ENCODE results near the gene PTH. TPM values are rescaled to one million over a fixed set of nuclear protein-coding genes. Genes with fewer than 3 reads are reported as not detected.
A peak's percentile ranks its signal among the peaks of the same experiment; 100 is the strongest.

PTH gene
- total RNA-seq = not detected

DNA sequence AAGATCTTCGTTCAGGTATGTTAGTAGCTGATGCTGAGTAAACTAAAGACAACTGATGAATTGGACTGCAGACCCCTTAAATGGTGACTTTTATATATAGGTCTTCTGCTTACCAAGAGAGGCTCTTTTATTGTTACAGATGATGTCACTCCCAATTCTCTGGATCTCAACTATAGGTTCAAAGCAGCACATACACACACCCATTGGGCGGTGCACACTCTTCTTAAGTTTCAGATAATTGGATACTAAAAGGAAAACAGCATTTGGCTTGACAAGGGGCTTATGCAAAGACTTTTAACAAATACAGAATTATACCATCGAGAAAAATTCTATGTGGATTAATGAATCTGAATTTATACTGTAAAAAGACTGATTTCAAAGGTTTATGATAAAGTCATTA lies at the start of gene PTH:
Gene PTH, minus strand, starts transcription at position 69 of the 400 bp plus-strand sequence. CDS start 3,142 bp downstream, outside the sequence.
- DNase-seq (ENCODE audit: low spot score) = no peak

- no peak for DNase-seq (ENCODE audit: low spot score)
Measured at GRCh38 chr11:13538044-13538443, 42.2 kb upstream of the PTH start.

GRCh38 chr11:13535819-13536218 lies 40.0 kb upstream of the PTH start:
- DNase-seq (ENCODE audit: low spot score) = no peak

- DNase-seq (ENCODE audit: low spot score) = no peak
Measured at GRCh38 chr11:13534358-13534757, 38.6 kb upstream of the PTH start.

- no peak for DNase-seq (ENCODE audit: low spot score)
Measured at GRCh38 chr11:13525257-13525656, 29.5 kb upstream of the PTH start.

GRCh38 chr11:13503393-13503792 lies 7.6 kb upstream of the PTH start:
- DNase-seq (ENCODE audit: low spot score) = no peak

DNA sequence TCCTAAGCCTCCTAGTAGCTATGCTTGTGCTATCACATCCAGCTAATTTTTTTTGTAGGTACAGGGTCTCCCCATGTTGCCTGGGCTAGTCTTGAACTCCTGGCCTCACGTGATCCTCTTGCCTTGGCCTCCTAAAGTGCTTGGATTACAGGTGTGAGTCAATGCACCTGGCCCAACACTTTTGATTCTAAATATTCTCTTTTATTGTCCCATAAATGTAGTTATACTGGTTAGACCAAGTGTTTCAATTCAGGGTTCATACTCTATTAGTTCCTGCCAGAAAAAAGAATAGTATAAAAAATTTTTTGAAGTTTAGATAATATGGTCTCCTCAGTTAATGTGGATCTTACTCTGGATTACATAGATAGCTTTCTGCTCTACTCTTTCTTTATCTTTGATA lies 6.7 kb upstream of the PTH start:
- no peak for DNase-seq (ENCODE audit: low spot score)

DNA sequence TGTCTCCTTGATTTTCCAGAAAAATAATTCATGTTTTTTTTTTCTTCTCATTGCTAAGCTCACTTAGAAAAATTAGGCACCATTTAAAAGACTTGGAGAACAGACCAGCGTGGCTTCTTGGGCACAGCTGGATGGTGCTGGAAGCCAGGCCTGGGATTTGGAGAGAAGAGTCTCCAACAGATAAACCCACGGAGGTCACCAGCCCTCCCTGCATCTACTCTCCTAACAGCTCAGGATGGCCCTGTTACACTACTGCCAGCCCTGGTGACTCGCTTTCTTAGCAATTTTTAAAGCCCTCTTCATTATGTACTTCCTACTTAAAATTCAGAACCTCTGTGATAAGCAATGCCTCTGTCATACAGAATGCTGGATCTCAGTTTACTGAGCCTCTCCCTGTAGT lies 1.7 kb downstream of the PTH start:
- DNase-seq (ENCODE audit: low spot score) = no peak

- no peak for DNase-seq (ENCODE audit: low spot score)
Measured at GRCh38 chr11:13487661-13488030, 8.2 kb downstream of the PTH start.

DNA sequence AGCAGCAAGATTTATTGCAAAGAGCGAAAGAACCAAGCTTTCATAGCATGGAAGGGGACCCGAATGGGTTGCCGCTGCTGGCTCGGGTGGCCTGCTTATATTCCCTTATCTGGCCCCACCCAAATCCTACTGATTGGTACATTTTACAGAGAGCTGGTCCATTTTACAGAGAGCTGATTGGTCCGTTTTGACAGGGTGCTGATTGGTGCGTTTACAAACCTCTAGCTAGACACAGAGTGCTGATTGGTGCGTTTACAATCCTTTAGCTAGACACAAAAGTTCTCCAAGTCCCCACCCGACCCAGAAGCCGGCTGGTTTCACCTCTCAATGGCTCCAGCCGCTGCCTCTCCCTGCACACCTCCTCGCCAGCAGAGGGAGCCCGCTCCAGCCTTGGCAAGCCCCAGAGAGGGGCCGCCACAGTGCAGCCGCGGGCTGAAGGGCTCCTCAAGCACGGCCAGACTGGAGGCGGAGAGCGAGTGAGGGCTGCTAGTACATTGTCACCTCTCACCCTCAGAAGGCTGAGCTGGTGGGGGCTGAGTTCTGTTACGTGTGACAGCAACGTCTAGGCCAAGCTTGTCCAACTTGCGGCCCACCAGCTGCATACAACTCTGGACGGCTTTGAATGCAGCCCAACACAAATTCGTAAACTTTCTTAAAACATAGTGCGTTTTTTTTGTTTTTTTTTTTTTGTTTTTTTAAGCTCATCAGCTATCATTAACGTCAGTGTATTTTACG lies 8.7 kb downstream of the PTH start:
- peak; percentile 68 for DNase-seq (ENCODE audit: low spot score)

DNA sequence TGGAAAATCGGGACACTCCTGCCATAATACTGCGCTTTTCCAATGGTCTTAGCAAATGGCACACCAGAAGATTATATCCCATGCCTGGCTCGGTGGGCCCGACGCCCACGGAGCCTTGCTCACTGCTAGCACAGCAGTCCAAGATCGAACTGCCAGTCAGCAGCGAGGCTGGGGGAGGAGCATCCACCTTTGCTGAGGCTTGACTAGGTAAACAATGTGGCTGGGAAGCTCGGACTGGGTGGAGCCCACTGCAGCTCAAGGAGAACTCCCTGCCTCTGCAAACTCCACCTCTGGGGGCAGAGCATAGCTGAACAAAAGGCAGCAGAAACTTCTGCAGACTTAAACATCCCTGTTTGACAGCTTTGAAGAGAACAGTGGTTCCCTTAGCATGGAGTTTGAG lies 15.6 kb downstream of the PTH start:
- DNase-seq (ENCODE audit: low spot score) = no peak

DNA sequence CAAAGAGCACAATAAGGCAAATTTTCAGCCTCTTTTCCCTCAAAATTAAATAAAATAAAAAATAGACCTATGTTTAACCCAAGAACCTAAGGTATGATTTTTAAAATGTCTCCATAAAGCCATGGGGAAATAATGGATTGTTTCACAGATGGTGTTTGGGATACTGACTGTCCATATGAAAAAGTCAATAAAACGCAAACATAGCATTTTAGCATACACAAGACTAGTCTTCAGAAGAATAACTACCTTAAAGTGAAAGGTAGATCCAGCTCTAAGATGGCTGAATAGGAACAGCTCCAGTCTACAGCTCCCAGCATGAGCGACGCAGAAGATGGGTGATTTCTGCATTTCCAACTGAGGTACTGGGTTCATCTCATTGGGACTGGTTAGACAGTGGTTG lies 16.1 kb downstream of the PTH start:
- DNase-seq (ENCODE audit: low spot score) = no peak

- DNase-seq (ENCODE audit: low spot score) = no peak
Measured at GRCh38 chr11:13475091-13475490, 20.7 kb downstream of the PTH start.

DNA sequence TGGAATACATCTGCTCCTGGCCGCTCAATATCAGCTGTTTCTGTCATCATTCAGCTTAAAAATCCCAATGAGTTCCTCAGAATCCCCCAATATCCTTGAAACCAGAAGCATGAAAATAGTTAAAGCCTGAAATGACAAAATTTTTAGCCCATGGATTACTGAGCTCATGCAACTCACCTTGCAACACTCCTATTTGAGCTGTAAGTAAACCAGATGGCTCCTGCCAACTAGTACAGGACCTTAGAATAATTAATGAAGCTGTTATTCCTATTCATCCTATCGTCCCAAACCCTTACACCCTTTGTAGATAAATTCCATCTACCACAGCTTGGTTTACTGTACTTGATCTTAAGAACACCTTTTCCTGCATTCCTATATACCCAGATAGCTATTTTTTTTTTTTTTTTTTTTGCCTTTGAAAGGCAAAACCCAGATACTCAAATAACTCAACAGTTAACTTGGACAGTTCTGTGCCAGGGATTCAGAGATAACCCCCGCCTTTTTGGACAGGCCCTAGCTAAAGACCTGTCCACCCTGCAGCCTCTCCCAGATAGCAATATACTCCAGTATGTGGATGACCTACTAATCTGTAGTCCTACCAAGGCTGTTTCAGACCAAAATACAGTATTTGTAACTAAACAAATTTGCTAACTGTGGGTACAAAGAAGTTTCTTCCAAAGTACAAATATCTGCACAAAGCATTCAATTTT lies 22.6 kb downstream of the PTH start:
- no peak for DNase-seq (ENCODE audit: low spot score)

DNA sequence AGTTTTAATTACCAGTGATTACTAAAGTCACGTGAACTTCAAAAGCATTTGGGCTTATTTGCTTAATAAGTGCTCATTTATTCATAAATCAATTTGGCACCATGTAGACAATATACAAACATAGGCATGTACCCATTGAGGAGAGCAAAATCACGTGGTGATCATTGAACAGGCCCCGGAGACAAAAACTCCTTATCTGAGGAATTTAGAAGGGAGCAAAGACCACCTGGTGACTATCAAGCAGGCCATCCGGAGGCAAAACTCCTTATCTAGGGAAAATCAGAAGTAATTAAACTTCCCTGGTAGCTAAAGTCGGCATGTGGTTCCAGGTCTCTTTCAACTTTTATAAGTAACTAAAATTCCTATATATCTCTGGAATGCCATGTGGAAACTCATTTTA lies 27.0 kb downstream of the PTH start:
- no peak for DNase-seq (ENCODE audit: low spot score)

DNA sequence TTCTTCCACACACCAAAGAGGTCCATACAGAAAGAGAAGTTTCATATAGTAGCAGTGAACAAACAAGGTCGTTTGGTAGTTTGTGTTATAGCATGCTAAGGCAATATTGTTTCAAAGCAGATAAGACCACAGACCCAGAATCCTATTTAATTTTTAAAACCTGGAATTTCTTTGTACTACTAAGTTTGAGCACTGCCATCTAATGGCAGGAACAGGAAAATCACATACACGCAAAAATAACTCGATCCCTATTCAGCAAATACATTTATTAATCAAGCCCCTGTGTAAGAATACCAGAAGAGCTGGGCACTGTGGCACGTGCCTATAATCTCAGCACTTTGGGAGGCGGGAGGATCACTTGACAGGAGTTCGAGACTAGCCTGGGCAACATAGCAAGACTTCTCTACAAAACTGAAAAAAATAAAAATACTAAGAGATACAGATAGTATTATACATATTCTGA lies 29.9 kb downstream of the PTH start:
- DNase-seq (ENCODE audit: low spot score) = no peak

- no peak for DNase-seq (ENCODE audit: low spot score)
Measured at GRCh38 chr11:13463779-13464290, 32.0 kb downstream of the PTH start.

GRCh38 chr11:13462901-13463778 lies 32.7 kb downstream of the PTH start, which contains the start of gene BTBD10:
Gene BTBD10, minus strand, starts transcription at chr11:13463222. Its CDS starts 18,098 bp downstream, at chr11:13445124.
- DNase-seq (ENCODE audit: low spot score) = peak; percentile 95

DNA sequence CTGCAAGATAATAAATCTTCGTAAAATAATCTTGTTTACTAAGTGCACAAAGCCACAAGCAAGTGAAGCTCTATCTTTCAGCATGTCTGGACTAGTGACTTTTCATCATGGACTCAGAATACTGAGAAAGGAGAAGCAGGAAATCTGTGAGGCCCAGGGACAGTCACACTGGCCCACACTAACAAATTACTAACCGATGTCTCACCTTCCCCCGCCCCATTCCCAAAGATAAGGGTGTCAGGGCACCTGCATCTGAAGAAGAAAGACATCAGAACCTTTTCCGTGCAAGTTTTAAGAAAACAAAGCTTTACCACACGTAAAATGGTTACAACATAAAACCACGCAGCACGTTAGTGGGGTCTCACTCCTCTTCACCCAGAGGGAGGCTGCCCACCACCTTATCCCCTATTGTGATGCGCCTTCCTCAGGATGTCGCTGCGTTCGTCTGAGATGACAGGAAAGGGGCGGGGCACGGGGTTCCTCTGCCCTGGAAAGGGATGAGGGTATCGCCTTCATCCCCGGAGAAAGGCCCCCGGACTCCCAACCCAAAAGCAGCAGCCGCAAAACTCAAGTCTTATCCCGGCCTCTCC lies 33.4 kb downstream of the PTH start:
- peak; percentile 63 for DNase-seq (ENCODE audit: low spot score)

- no peak for DNase-seq (ENCODE audit: low spot score)
Measured at GRCh38 chr11:13461291-13461690, 34.5 kb downstream of the PTH start.

GRCh38 chr11:13450832-13451397 lies 44.9 kb downstream of the PTH start:
- DNase-seq (ENCODE audit: low spot score) = no peak

Measured in ureter (tissue), 1 donor.